ENCODE data around the gene DPYD.

DPYD gene

GRCh38 chr1:97844552-97845089 is 76.2 kb downstream of the DPYD start:
- no peak overlapping the region for H2AFZ ChIP-seq (ENCODE audit: low read length, unreplicated experiment)
- H3K36me3 ChIP-seq (ENCODE audit: insufficient read depth, low read length) = peaks cover 21% of the 10 kb centered on the region
- H3K27ac ChIP-seq (ENCODE audit: low read depth, low read length) = no peak overlapping the region
- peaks cover under 1% of the 10 kb centered on the region for H3K79me2 ChIP-seq (ENCODE audit: control insufficient read depth, insufficient read depth, low read length, unreplicated experiment)
- H3K27me3 ChIP-seq (ENCODE audit: insufficient read depth, low read length) = no peaks in the 10 kb centered on the region
- H3K4me3 ChIP-seq (ENCODE audit: low read depth, low read length) = no peak overlapping the region
- H3K4me1 ChIP-seq (ENCODE audit: control insufficient read depth, insufficient read depth, low read length, unreplicated experiment) = peaks cover 10% of the 10 kb centered on the region

- Histone ChIP-seq H3K4me1 (ENCODE audit: control insufficient read depth, insufficient read depth, low read length, unreplicated experiment) (no peaks in the 10 kb centered on the region), H3K36me3 (ENCODE audit: insufficient read depth, low read length) (peaks cover 19% of the 10 kb centered on the region), H2AFZ (ENCODE audit: low read length, unreplicated experiment) (no peak overlapping the region), H3K27me3 (ENCODE audit: insufficient read depth, low read length) (no peaks in the 10 kb centered on the region), H3K79me2 (ENCODE audit: control insufficient read depth, insufficient read depth, low read length, unreplicated experiment) (no peaks in the 10 kb centered on the region), H3K4me3 (ENCODE audit: low read depth, low read length) (no peak overlapping the region), H3K27ac (ENCODE audit: low read depth, low read length) (no peak overlapping the region)
Observed at GRCh38 chr1:97841338-97841737, 79.5 kb downstream of the DPYD start.

- Histone ChIP-seq H3K27me3 (ENCODE audit: insufficient read depth, low read length) (no peaks in the 10 kb centered on the region), H3K4me3 (ENCODE audit: low read depth, low read length) (no peak overlapping the region), H3K4me1 (ENCODE audit: control insufficient read depth, insufficient read depth, low read length, unreplicated experiment) (peaks cover 15% of the 10 kb centered on the region), H3K27ac (ENCODE audit: low read depth, low read length) (no peak overlapping the region), H2AFZ (ENCODE audit: low read length, unreplicated experiment) (no peak overlapping the region), H3K36me3 (ENCODE audit: insufficient read depth, low read length) (no peaks in the 10 kb centered on the region), H3K79me2 (ENCODE audit: control insufficient read depth, insufficient read depth, low read length, unreplicated experiment) (no peaks in the 10 kb centered on the region)
Observed at GRCh38 chr1:97837161-97837560, 83.7 kb downstream of the DPYD start.

GRCh38 chr1:97834899-97835298 is 85.9 kb downstream of the DPYD start:
- H3K36me3 ChIP-seq (ENCODE audit: insufficient read depth, low read length) = no peaks in the 10 kb centered on the region
- peaks cover 17% of the 10 kb centered on the region for H3K4me1 ChIP-seq (ENCODE audit: control insufficient read depth, insufficient read depth, low read length, unreplicated experiment)
- H3K79me2 ChIP-seq (ENCODE audit: control insufficient read depth, insufficient read depth, low read length, unreplicated experiment) = no peaks in the 10 kb centered on the region
- no peak overlapping the region for H3K27ac ChIP-seq (ENCODE audit: low read depth, low read length)
- H2AFZ ChIP-seq (ENCODE audit: low read length, unreplicated experiment) = no peak overlapping the region
- no peak overlapping the region for H3K4me3 ChIP-seq (ENCODE audit: low read depth, low read length)
- no peaks in the 10 kb centered on the region for H3K27me3 ChIP-seq (ENCODE audit: insufficient read depth, low read length)

GRCh38 chr1:97833881-97834280 is 87.0 kb downstream of the DPYD start:
- H3K4me1 ChIP-seq (ENCODE audit: control insufficient read depth, insufficient read depth, low read length, unreplicated experiment) = peaks cover 17% of the 10 kb centered on the region
- H3K27me3 ChIP-seq (ENCODE audit: insufficient read depth, low read length) = no peaks in the 10 kb centered on the region
- H3K36me3 ChIP-seq (ENCODE audit: insufficient read depth, low read length) = no peaks in the 10 kb centered on the region
- no peak overlapping the region for H3K27ac ChIP-seq (ENCODE audit: low read depth, low read length)
- no peak overlapping the region for H2AFZ ChIP-seq (ENCODE audit: low read length, unreplicated experiment)
- no peaks in the 10 kb centered on the region for H3K79me2 ChIP-seq (ENCODE audit: control insufficient read depth, insufficient read depth, low read length, unreplicated experiment)
- H3K4me3 ChIP-seq (ENCODE audit: low read depth, low read length) = no peak overlapping the region

- Histone ChIP-seq H2AFZ (ENCODE audit: low read length, unreplicated experiment) (no peak overlapping the region), H3K79me2 (ENCODE audit: control insufficient read depth, insufficient read depth, low read length, unreplicated experiment) (no peaks in the 10 kb centered on the region), H3K36me3 (ENCODE audit: insufficient read depth, low read length) (no peaks in the 10 kb centered on the region), H3K4me3 (ENCODE audit: low read depth, low read length) (no peak overlapping the region), H3K27ac (ENCODE audit: low read depth, low read length) (no peak overlapping the region), H3K27me3 (ENCODE audit: insufficient read depth, low read length) (no peaks in the 10 kb centered on the region), H3K4me1 (ENCODE audit: control insufficient read depth, insufficient read depth, low read length, unreplicated experiment) (peaks cover 17% of the 10 kb centered on the region)
Observed at GRCh38 chr1:97832481-97832880, 88.4 kb downstream of the DPYD start.

GRCh38 chr1:97827887-97828286 is 92.9 kb downstream of the DPYD start:
- Histone ChIP-seq H3K36me3 (ENCODE audit: insufficient read depth, low read length) (no peaks in the 10 kb centered on the region), H3K4me3 (ENCODE audit: low read depth, low read length) (no peak overlapping the region), H3K27me3 (ENCODE audit: insufficient read depth, low read length) (no peaks in the 10 kb centered on the region), H3K4me1 (ENCODE audit: control insufficient read depth, insufficient read depth, low read length, unreplicated experiment) (peaks cover 10% of the 10 kb centered on the region), H2AFZ (ENCODE audit: low read length, unreplicated experiment) (no peak overlapping the region), H3K27ac (ENCODE audit: low read depth, low read length) (no peak overlapping the region), H3K79me2 (ENCODE audit: control insufficient read depth, insufficient read depth, low read length, unreplicated experiment) (no peaks in the 10 kb centered on the region)

- Histone ChIP-seq H3K27me3 (ENCODE audit: insufficient read depth, low read length) (no peaks in the 10 kb centered on the region), H3K4me3 (ENCODE audit: low read depth, low read length) (no peak overlapping the region), H2AFZ (ENCODE audit: low read length, unreplicated experiment) (no peak overlapping the region), H3K79me2 (ENCODE audit: control insufficient read depth, insufficient read depth, low read length, unreplicated experiment) (no peaks in the 10 kb centered on the region), H3K4me1 (ENCODE audit: control insufficient read depth, insufficient read depth, low read length, unreplicated experiment) (no peaks in the 10 kb centered on the region), H3K36me3 (ENCODE audit: insufficient read depth, low read length) (no peaks in the 10 kb centered on the region), H3K27ac (ENCODE audit: low read depth, low read length) (no peak overlapping the region)
Observed at GRCh38 chr1:97826820-97827219, 94.0 kb downstream of the DPYD start.

- H2AFZ ChIP-seq (ENCODE audit: low read length, unreplicated experiment) = no peak overlapping the region
- H3K27ac ChIP-seq (ENCODE audit: low read depth, low read length) = no peak overlapping the region
- no peaks in the 10 kb centered on the region for H3K27me3 ChIP-seq (ENCODE audit: insufficient read depth, low read length)
- no peaks in the 10 kb centered on the region for H3K79me2 ChIP-seq (ENCODE audit: control insufficient read depth, insufficient read depth, low read length, unreplicated experiment)
- H3K36me3 ChIP-seq (ENCODE audit: insufficient read depth, low read length) = no peaks in the 10 kb centered on the region
- H3K4me1 ChIP-seq (ENCODE audit: control insufficient read depth, insufficient read depth, low read length, unreplicated experiment) = no peaks in the 10 kb centered on the region
- H3K4me3 ChIP-seq (ENCODE audit: low read depth, low read length) = no peak overlapping the region
Observed at GRCh38 chr1:97824624-97825023, 96.2 kb downstream of the DPYD start.

GRCh38 chr1:97824200-97824599 is 96.6 kb downstream of the DPYD start:
- H3K27ac ChIP-seq (ENCODE audit: low read depth, low read length) = no peak overlapping the region
- H3K4me3 ChIP-seq (ENCODE audit: low read depth, low read length) = no peak overlapping the region
- no peaks in the 10 kb centered on the region for H3K27me3 ChIP-seq (ENCODE audit: insufficient read depth, low read length)
- H3K4me1 ChIP-seq (ENCODE audit: control insufficient read depth, insufficient read depth, low read length, unreplicated experiment) = no peaks in the 10 kb centered on the region
- H3K36me3 ChIP-seq (ENCODE audit: insufficient read depth, low read length) = no peaks in the 10 kb centered on the region
- H2AFZ ChIP-seq (ENCODE audit: low read length, unreplicated experiment) = no peak overlapping the region
- H3K79me2 ChIP-seq (ENCODE audit: control insufficient read depth, insufficient read depth, low read length, unreplicated experiment) = no peaks in the 10 kb centered on the region

GRCh38 chr1:97820470-97821188 is 100.2 kb downstream of the DPYD start:
- H3K27ac ChIP-seq (ENCODE audit: low read depth, low read length) = no peak overlapping the region
- no peak overlapping the region for H2AFZ ChIP-seq (ENCODE audit: low read length, unreplicated experiment)
- H3K4me3 ChIP-seq (ENCODE audit: low read depth, low read length) = no peak overlapping the region
- no peaks in the 10 kb centered on the region for H3K4me1 ChIP-seq (ENCODE audit: control insufficient read depth, insufficient read depth, low read length, unreplicated experiment)
- no peaks in the 10 kb centered on the region for H3K79me2 ChIP-seq (ENCODE audit: control insufficient read depth, insufficient read depth, low read length, unreplicated experiment)
- no peaks in the 10 kb centered on the region for H3K27me3 ChIP-seq (ENCODE audit: insufficient read depth, low read length)
- no peaks in the 10 kb centered on the region for H3K36me3 ChIP-seq (ENCODE audit: insufficient read depth, low read length)

All from ACC112 (cell line).